Naive B cell (primary cell): ENCODE measurements around the gene PAX2. TPM values are rescaled to one million over a fixed set of nuclear protein-coding genes. Genes with fewer than 3 reads are reported as not detected.

Source experiments
- ATAC-seq, 2 donors: fragments of 150-1000 bp; cut with Tn5 transposase; 2 replicates each; pipeline ENCODE4 v1.10.0; 2021; ENCODE audit warnings: low read depth in 2 of 2, mild to moderate bottlenecking in 2 of 2, moderate library complexity in 2 of 2
- DNase-seq: peaks from one replicate; pipeline ENCODE4 v3.0.0; 2022
- H3K27ac Mint-ChIP-seq, 6 donors: one replicate each; pipeline ENCODE4 v1.8.0; 2020 to 2022; ENCODE audit warnings: mild to moderate bottlenecking in 6 of 6, mixed read lengths in 6 of 6, moderate library complexity in 5 of 6, inconsistent platforms in 2 of 6
- H3K27me3 Mint-ChIP-seq, 3 donors: one replicate each; pipeline ENCODE4 v1.8.0; 2021 to 2022; ENCODE audit warnings: mixed read lengths in 3 of 3, mild to moderate bottlenecking in 1 of 3
- H3K36me3 Mint-ChIP-seq, 2 donors: one replicate each; pipeline ENCODE4 v1.8.0; 2020 to 2022; ENCODE audit warnings: mixed read lengths in 2 of 2, inconsistent platforms in 1 of 2, mild to moderate bottlenecking in 1 of 2
- H3K4me1 Mint-ChIP-seq, 3 donors: one replicate each; pipeline ENCODE4 v1.8.0; 2020 to 2022; ENCODE audit warnings: mixed read lengths in 3 of 3, inconsistent platforms in 1 of 3, mild to moderate bottlenecking in 1 of 3, moderate library complexity in 1 of 3
- H3K4me3 Mint-ChIP-seq, 8 donors: one replicate each; pipeline ENCODE4 v1.8.0; 2020 to 2022; ENCODE audit warnings: mild to moderate bottlenecking in 8 of 8, mixed read lengths in 8 of 8, moderate library complexity in 8 of 8, inconsistent platforms in 2 of 8
- H3K9me3 Mint-ChIP-seq, 7 donors: one replicate each; pipeline ENCODE4 v1.8.0; 2020 to 2022; ENCODE audit warnings: mixed read lengths in 7 of 7, mild to moderate bottlenecking in 5 of 7, inconsistent platforms in 2 of 7, moderate library complexity in 1 of 7
- polyA plus RNA-seq, 6 donors: library from polyadenylated mRNA; unstranded; fragments of 300-500 nt; fragmentation: Illumina TruSeq; gene quantifications; one replicate each; pipeline ENCODE4 v1.2.3, GENCODE V29; 2021; ENCODE audit warnings: low read depth in 6 of 6

Gene PAX2
- polyA plus RNA-seq, 6 donors from 2014 or later = not detected

GRCh38 chr10:100779329-100779728, 33.9 kb downstream of the PAX2 start:
- no peak for ATAC-seq
- DNase-seq = no peak
- Mint-ChIP-seq H3K27ac (peak overlapping the region in 1 of 6 donors; percentile 40), H3K4me3 (no peak overlapping the region), H3K9me3 (peaks cover 0 to 6% (median 0%) of the 10 kb centered on the region in 7 donors), H3K27me3 (peaks cover 52 to 60% (median 52%) of the 10 kb centered on the region in 3 donors), H3K36me3 (peaks cover 0 to 10% of the 10 kb centered on the region in 2 donors), H3K4me1 (no peaks in the 10 kb centered on the region)

DNA sequence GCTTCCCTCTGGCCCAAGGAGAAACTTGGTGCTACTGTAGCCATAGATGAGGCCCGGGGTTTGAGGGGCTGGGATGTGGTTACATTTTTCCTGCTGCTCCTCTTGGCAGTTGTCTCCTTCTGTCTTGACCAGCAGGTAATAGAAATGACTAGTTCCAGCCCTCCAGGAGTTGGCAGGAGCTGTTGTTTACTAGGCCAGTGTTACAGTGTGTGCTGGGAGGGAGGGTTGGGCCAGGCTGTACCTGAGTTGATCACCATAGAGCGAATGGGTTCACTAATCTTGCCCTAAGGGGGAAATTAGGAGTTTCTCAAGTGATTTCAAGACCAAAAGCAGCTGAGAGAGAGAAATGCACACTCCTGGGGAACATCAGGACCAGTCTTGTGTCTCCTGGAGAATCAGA, 34.9 kb downstream of the PAX2 start:
- Mint-ChIP-seq H3K27ac (peak overlapping the region in 1 of 6 donors; percentile 31), H3K9me3 (peaks cover 0 to 6% (median 0%) of the 10 kb centered on the region in 7 donors), H3K4me3 (peak overlapping the region in 2 of 8 donors; percentile 10 to 25), H3K27me3 (peaks cover 47 to 57% (median 50%) of the 10 kb centered on the region in 3 donors), H3K4me1 (no peaks in the 10 kb centered on the region), H3K36me3 (peaks cover 0 to 10% of the 10 kb centered on the region in 2 donors)
- DNase-seq (no peak), ATAC-seq (no peak)

DNA sequence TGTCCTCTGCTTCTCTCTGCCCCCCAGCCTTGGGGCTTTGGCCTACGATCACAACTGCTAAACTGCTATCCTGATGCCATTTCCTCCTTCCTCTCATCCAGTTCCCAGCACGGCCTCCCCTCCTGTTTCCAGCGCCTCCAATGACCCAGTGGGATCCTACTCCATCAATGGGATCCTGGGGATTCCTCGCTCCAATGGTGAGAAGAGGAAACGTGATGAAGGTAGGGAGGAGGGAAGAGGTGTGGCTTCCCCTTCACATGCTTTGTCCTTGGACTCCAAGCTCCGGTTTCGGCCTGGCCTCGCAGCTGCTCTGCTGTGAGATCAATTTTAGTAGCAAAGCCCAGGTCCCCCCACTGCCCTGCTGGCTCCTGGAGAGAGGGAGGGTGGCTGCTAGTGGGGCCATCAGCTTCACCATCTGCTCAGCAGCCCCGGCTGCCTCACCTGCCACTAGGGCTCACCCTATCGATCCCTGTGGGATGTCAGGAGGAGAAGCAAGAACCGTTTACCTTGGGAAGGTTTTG, 35.8 kb downstream of the PAX2 start:
- H3K9me3 Mint-ChIP-seq = peaks cover 0 to 6% (median 0%) of the 10 kb centered on the region in 7 donors
- H3K36me3 Mint-ChIP-seq = peaks cover 0 to 10% of the 10 kb centered on the region in 2 donors
- ATAC-seq (no peak), DNase-seq (no peak)
- H3K27me3 Mint-ChIP-seq = peaks cover 44 to 57% (median 49%) of the 10 kb centered on the region in 3 donors
- H3K27ac Mint-ChIP-seq = peak overlapping the region in 1 of 6 donors; percentile 11
- no peak overlapping the region for H3K4me3 Mint-ChIP-seq
- no peaks in the 10 kb centered on the region for H3K4me1 Mint-ChIP-seq

DNA sequence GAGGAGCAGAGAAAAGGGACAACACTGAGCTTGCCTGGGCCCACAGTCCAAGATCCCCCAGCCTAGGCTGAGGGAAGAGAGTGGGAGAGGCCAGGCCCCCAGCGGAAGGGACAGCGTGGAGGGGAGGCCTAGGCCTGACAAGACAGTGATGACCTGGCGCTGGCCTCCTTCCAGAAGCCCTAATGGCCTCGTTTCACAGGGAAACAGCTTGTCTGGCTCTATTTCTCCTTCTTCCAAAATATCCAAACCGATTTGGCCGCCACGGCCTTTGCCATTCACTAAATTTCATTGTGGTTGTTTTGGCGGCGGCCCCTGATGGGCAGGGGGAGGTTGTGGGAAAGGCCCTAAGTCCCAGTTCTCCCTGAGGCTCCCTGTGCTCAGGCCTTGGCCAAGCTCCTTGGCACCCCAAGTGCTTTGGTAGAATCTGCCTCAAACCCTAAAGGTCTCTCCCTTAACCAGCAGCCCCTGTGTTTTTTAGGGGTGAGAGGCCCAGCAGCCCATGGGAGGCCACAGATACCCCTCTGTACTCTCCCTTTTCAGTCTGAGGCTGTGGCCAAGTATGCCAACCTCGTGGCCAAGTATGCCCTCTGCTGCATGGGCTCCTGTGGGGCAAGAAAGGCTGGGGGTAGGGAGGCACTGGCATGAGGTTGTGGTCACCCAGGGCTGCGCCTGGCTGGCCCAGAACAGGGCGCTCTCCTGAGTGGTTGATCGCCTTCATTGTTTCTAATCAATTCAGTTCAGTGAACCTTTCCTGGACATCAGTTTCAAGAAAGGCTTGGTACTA, 37.3 kb downstream of the PAX2 start:
- peak overlapping the region in 1 of 6 donors; percentile 21 for H3K27ac Mint-ChIP-seq
- H3K4me1 Mint-ChIP-seq = no peaks in the 10 kb centered on the region
- H3K36me3 Mint-ChIP-seq = peaks cover 0 to 10% of the 10 kb centered on the region in 2 donors
- H3K9me3 Mint-ChIP-seq = peaks cover 0 to 6% (median 0%) of the 10 kb centered on the region in 7 donors
- H3K27me3 Mint-ChIP-seq = peaks cover 52 to 62% (median 55%) of the 10 kb centered on the region in 3 donors
- H3K4me3 Mint-ChIP-seq = no peak overlapping the region
- DNase-seq = no peak
- no peak for ATAC-seq

- Mint-ChIP-seq H3K9me3 (peaks cover 0 to 6% (median 0%) of the 10 kb centered on the region in 7 donors), H3K4me3 (no peak overlapping the region), H3K36me3 (peaks cover 0 to 10% of the 10 kb centered on the region in 2 donors), H3K27me3 (peaks cover 52 to 64% (median 55%) of the 10 kb centered on the region in 3 donors), H3K27ac (no peak overlapping the region), H3K4me1 (no peaks in the 10 kb centered on the region)
- DNase-seq (no peak), ATAC-seq (no peak)
Observed at GRCh38 chr10:100784126-100784525, 38.7 kb downstream of the PAX2 start.

- DNase-seq (no peak), ATAC-seq (no peak)
- Mint-ChIP-seq H3K27ac (no peak overlapping the region), H3K9me3 (no peaks in the 10 kb centered on the region), H3K4me3 (no peak overlapping the region), H3K36me3 (no peaks in the 10 kb centered on the region), H3K27me3 (peaks cover 49 to 70% (median 63%) of the 10 kb centered on the region in 3 donors), H3K4me1 (no peaks in the 10 kb centered on the region)
Observed at GRCh38 chr10:100786591-100786990, 41.2 kb downstream of the PAX2 start.

DNA sequence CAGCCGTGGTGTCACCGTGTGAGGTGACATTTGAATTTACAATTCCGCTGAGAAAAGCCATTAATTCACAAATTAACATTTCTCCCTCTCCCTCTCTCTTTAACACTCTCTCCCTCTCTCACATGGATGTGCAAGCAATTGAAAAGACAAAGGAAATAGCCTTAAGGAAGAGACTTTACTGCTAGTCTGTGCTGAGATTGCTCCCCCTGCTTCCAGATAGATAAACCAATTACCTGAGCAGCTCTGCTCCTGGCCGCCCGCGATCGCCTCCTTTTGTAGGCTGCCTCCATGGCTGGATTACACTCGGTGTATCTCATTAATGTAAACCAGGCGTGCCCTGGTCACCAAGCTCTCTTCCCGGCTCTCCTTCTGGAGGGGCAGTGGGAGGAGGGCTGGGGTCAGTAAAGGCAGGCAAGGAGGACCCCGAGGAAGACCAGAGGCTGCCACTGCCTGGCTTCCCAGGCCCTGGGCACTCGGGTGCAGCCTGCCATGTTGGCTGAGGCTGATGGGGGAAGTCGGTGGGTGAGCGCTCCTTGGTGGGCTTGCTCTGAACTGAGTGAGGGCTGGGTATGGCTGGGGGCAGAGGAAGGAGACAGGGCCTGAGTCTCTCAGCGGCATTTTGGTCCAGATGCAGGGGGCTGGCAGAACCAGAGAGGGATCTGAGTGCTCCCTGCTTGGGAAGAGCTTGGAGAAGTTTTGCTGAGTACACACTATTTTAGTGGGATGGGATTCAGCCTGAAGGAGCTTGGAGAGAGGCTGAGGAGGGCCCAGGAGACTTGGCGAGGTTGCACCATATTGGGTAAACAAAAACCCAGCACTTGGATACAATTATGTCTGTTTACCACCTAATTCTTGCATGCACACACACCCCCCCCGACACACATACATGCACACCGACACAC, 42.9 kb downstream of the PAX2 start:
- ATAC-seq (no peak), DNase-seq (no peak)
- Mint-ChIP-seq H3K27ac (no peak overlapping the region), H3K9me3 (no peaks in the 10 kb centered on the region), H3K36me3 (no peaks in the 10 kb centered on the region), H3K4me3 (no peak overlapping the region), H3K4me1 (no peaks in the 10 kb centered on the region), H3K27me3 (peaks cover 50 to 82% (median 69%) of the 10 kb centered on the region in 3 donors)

DNA sequence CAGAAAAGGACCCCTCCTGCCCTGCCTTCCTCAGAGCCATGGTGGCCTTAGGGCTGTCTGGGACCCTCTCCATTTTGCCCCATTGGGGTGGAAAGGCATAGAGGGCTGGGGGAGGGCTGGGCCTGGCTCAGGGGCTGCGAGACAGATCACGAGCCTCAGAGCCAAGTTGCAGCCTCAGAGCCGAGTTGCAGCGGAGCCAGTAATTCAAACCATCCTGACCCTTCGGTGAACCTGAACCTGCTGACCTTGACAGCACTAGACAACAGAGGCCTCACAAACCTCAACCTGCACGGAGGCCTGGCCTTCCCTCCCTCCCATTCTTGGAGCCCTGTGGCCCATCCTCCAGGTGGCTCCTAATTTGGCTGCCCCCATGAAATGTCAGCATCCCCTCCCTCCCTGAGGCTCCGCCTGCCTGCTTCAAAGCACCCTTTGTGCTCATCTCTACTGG, 45.4 kb downstream of the PAX2 start:
- ATAC-seq (no peak), DNase-seq (no peak)
- no peaks in the 10 kb centered on the region for H3K36me3 Mint-ChIP-seq
- H3K27me3 Mint-ChIP-seq = peaks cover 57 to 85% (median 82%) of the 10 kb centered on the region in 3 donors
- H3K4me1 Mint-ChIP-seq = no peaks in the 10 kb centered on the region
- H3K27ac Mint-ChIP-seq = no peak overlapping the region
- H3K4me3 Mint-ChIP-seq = no peak overlapping the region
- H3K9me3 Mint-ChIP-seq = peaks cover 0 to 3% (median 0%) of the 10 kb centered on the region in 7 donors

DNA sequence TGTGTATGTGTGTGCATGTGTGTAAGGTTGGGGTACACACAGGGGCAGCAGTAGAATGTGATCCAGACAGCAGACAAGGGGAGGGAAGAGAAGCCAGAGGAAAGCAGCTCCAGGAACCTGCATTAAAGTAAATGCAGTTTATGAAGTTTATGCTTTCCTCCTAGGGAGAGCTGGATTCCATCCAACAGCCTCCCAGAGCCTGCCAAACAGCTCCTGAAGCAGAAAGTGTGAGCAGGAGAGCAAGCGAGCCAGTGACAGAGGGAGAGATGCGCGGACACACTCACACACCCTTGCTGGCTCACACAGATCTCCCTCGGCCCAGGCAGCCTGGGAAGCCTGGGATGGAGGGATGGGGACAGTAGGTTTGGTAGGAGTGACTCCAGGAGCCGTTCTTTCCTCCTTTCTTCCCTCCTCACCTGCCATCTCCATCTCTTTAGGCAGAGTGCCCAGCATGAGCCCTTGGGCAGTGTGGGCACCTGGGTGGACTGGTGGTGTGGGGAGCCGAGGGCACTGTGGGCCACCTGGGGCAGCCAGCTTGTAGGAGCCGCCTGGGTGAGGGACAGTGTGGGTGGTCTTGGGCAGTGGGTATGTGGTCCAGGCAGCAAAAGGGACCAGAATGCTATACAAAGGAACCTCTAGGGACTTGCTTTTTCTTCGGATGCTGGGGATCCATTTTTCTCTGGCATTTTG, 46.1 kb downstream of the PAX2 start:
- H3K4me3 Mint-ChIP-seq = no peak overlapping the region
- ATAC-seq (no peak), DNase-seq (no peak)
- H3K27ac Mint-ChIP-seq = no peak overlapping the region
- no peaks in the 10 kb centered on the region for H3K36me3 Mint-ChIP-seq
- H3K9me3 Mint-ChIP-seq = peaks cover 0 to 3% (median 0%) of the 10 kb centered on the region in 7 donors
- H3K27me3 Mint-ChIP-seq = peaks cover 52 to 85% (median 81%) of the 10 kb centered on the region in 3 donors
- no peaks in the 10 kb centered on the region for H3K4me1 Mint-ChIP-seq

- no peak for ATAC-seq
- no peak overlapping the region for H3K4me3 Mint-ChIP-seq
- no peaks in the 10 kb centered on the region for H3K4me1 Mint-ChIP-seq
- H3K27me3 Mint-ChIP-seq = peaks cover 49 to 79% (median 74%) of the 10 kb centered on the region in 3 donors
- DNase-seq = no peak
- no peak overlapping the region for H3K27ac Mint-ChIP-seq
- no peaks in the 10 kb centered on the region for H3K36me3 Mint-ChIP-seq
- peaks cover 0 to 3% (median 0%) of the 10 kb centered on the region in 7 donors for H3K9me3 Mint-ChIP-seq
Observed at GRCh38 chr10:100792574-100792973, 47.2 kb downstream of the PAX2 start.

DNA sequence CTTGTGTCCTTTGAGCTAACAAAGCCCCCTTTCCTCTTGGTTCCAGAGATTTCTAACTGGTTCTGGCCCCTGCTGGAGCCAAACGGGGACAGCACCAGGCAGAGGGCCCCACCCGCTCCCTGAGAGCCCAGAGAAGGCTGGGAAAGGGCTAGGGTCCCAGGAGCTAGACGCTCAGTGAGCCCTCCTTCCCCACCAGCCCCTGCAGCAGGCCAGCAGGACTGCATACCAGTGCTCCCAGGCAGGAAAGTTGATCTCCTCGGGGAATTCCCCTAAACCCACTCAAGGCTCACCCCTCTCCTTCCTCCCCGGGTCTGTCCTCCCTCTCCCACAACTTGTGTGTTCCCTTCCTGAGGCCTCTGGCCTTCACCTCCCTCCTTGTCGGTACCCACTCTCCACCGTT, 47.7 kb downstream of the PAX2 start:
- no peaks in the 10 kb centered on the region for H3K4me1 Mint-ChIP-seq
- peaks cover 46 to 74% (median 70%) of the 10 kb centered on the region in 3 donors for H3K27me3 Mint-ChIP-seq
- H3K4me3 Mint-ChIP-seq = no peak overlapping the region
- H3K36me3 Mint-ChIP-seq = no peaks in the 10 kb centered on the region
- ATAC-seq = no peak
- no peak for DNase-seq
- no peak overlapping the region for H3K27ac Mint-ChIP-seq
- H3K9me3 Mint-ChIP-seq = peaks cover 0 to 3% (median 0%) of the 10 kb centered on the region in 7 donors

GRCh38 chr10:100799881-100800280, 54.5 kb downstream of the PAX2 start:
- H3K27me3 Mint-ChIP-seq = peaks cover 64 to 88% (median 79%) of the 10 kb centered on the region in 3 donors
- no peak overlapping the region for H3K4me3 Mint-ChIP-seq
- H3K4me1 Mint-ChIP-seq = no peaks in the 10 kb centered on the region
- H3K36me3 Mint-ChIP-seq = peaks cover 0 to 5% of the 10 kb centered on the region in 2 donors
- ATAC-seq (no peak), DNase-seq (no peak)
- H3K27ac Mint-ChIP-seq = no peak overlapping the region
- H3K9me3 Mint-ChIP-seq = peaks cover 0 to 3% (median 0%) of the 10 kb centered on the region in 7 donors

DNA sequence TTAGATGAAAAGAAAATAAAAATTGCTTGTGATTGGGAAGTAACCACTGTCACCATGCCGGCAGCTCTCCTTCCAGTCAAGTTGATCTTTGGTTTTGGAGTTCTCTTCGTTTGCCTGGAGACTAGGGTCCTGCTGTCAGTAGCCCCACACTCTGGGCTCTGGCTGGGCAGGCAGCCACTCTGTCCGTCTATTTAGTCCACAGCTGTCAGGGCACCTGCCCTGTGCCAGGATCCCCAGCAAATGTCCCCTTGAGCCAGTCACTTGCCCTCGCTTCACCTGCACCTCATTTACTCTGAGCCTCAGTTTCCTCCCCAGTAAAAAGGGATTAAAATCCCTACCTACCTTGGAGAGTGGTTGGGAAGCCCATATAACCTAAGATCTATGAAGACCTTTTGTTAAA, 55.5 kb downstream of the PAX2 start:
- ATAC-seq = no peak
- Mint-ChIP-seq H3K27ac (no peak overlapping the region), H3K27me3 (peaks cover 66 to 88% (median 79%) of the 10 kb centered on the region in 3 donors), H3K9me3 (no peaks in the 10 kb centered on the region), H3K36me3 (peaks cover 0 to 5% of the 10 kb centered on the region in 2 donors), H3K4me3 (no peak overlapping the region), H3K4me1 (no peaks in the 10 kb centered on the region)
- no peak for DNase-seq
